HPDE6-E6E7 (cell line): ENCODE data around the gene NDOR1.

ENCODE experiments used
- DNase-seq: peaks from one replicate; pipeline ENCODE4 v3.0.0; 2011; ENCODE audit warnings: missing footprints; ENCODE audit errors: extremely low spot score

NDOR1 gene

DNA sequence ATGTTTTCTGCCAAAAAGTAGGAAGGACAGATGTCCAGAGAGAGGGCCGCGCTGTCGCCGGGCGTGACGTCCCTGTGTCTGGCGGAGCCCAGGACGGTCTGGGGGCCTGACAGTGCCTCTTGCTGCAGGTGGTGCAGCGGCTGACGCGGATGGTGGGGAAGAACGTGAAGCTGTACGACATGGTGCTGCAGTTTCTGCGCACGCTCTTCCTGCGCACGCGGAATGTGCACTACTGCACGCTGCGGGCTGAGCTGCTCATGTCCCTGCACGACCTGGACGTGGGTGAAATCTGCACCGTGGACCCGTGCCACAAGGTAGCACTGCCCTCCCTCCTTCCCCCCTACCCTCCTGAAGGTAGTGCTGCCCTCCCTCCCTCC, 57.4 kb downstream of the NDOR1 start:
- no peak for DNase-seq

DNA sequence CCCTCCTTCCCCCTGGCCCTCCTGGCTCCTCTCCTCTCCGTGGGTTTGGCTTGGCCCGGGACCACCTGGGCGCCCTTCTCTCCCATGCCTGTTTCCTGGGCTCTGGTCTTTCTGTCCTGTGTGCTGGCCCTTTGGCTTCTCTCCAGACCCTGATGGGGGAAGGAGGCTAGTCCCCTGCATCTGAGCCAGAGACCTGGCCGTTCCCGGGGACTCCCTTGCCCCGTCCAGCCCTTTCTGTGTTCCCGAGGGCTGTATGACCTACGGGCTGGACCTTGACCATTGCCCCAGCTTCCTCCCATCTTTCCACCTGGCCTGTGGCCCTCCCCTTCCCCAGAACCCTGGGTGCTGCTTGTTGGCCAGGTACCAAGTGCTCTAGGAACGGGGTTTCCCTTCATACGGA, 58.0 kb downstream of the NDOR1 start:
- DNase-seq = no peak

GRCh38 chr9:137264067-137264466, 58.6 kb downstream of the NDOR1 start:
- DNase-seq = no peak

GRCh38 chr9:137265496-137266161, 60.1 kb downstream of the NDOR1 start:
- no peak for DNase-seq

DNA sequence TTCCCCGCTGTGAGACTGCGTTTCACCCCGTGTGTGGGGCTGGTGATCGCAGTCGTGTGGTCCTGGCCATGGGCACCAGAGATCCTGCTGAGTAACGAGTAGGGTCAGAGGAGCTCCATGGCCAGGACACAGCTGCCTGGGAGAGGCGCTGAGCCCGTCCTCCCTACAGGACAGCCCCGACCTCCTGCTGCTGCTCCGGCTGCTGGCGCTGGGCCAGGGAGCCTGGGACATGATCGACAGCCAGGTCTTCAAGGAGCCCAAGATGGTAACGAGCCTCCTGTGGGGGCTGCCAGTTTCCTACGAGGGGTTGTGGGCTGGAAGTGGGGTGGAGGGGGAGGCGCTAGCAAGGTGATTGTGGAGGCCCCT, 60.6 kb downstream of the NDOR1 start:
- DNase-seq = no peak
